Suprapubic skin (tissue), 4 donors: ENCODE data around the gene ARHGAP6. TPM values are rescaled to one million over a fixed set of nuclear protein-coding genes. Genes with fewer than 3 reads are reported as not detected.
"Not testable (repeated sequence)": the region's sequence is repeated elsewhere in the genome, so short reads cannot be mapped to it uniquely, and the experiment has no call there.

ENCODE experiments used
- DNase-seq, 2 donors: peaks; one replicate each; pipeline ENCODE4 v3.0.0-alpha.2; 2019; ENCODE audit warnings: low spot score in 2 of 2
- H3K27ac ChIP-seq: fragments of 200-600 bp; sonication (generic); one replicate; pipeline ENCODE4 v1.5.1; 2019
- H3K27me3 ChIP-seq: fragments of 200-600 bp; sonication (generic); one replicate; pipeline ENCODE4 v1.5.1; 2019
- H3K36me3 ChIP-seq: fragments of 200-600 bp; sonication (generic); one replicate; pipeline ENCODE4 v1.5.1; 2019
- H3K4me1 ChIP-seq: fragments of 200-600 bp; sonication (generic); one replicate; pipeline ENCODE4 v1.5.1; 2019
- H3K4me3 ChIP-seq: fragments of 200-600 bp; sonication (generic); one replicate; pipeline ENCODE4 v1.5.1; 2019; ENCODE audit warnings: mild to moderate bottlenecking
- H3K9me3 ChIP-seq: fragments of 200-600 bp; sonication (generic); one replicate; pipeline ENCODE4 v1.5.1; 2019
- CTCF ChIP-seq, 2 donors: fragments of 200-600 bp in 1 of 2; fragments of 450-650 bp in 1 of 2; sonication (generic) in 1 of 2; IDR thresholded peaks; one replicate each; pipeline ENCODE4 v1.5.1; 2016 to 2019; ENCODE audit warnings: antibody characterized with exemption in 2 of 2, mild to moderate bottlenecking in 1 of 2, moderate library complexity in 1 of 2
- EP300 ChIP-seq: sonication (generic); formaldehyde crosslinking; IDR thresholded peaks from one replicate; pipeline ENCODE4 v1.6.1; 2017; ENCODE audit warnings: antibody characterized with exemption
- POLR2A ChIP-seq, 2 donors: fragments of 450-650 bp; IDR thresholded peaks; one replicate each; pipeline ENCODE4 v1.6.1; 2017; ENCODE audit warnings: antibody characterized with exemption in 2 of 2, mild to moderate bottlenecking in 2 of 2, moderate library complexity in 2 of 2
- POLR2AphosphoS5 ChIP-seq, 3 donors: sonication (generic); formaldehyde crosslinking; IDR thresholded peaks; one replicate each; pipeline ENCODE4 v1.6.1; 2017; ENCODE audit warnings: antibody characterized with exemption in 3 of 3
- WGBS: methylation state at CpG from one replicate; pipeline ENCODE4 v1.1.5; 2018; 5-methylcytosine and 5-hydroxymethylcytosine counted together
- total RNA-seq, 4 donors: library from RNA; depleted of rRNA; stranded (reverse); fragments of >200 nt; gene quantifications; one replicate each; pipeline ENCODE4 v1.1.0, GENCODE V29; 2016

Gene ARHGAP6
- total RNA-seq, 4 donors from 2014 or later, result 1.6 to 6.7 (median 3.1) TPM

- 57% methylated on average over 3 of the region's 3 CpGs for WGBS
- Histone ChIP-seq H3K27ac (no peak overlapping the region), H3K27me3 (no peaks in the 10 kb centered on the region), H3K4me1 (no peaks in the 10 kb centered on the region), H3K36me3 (no peaks in the 10 kb centered on the region), H3K9me3 (no peaks in the 10 kb centered on the region), H3K4me3 (no peak overlapping the region)
- TF ChIP-seq POLR2AphosphoS5 (IDR thresholded peaks at IDR 0.05), result no peak
- TF ChIP-seq CTCF (IDR thresholded peaks at IDR 0.05), result no peak
- no peak for TF ChIP-seq POLR2A (IDR thresholded peaks at IDR 0.05)
- no peak for TF ChIP-seq EP300
- no peak for DNase-seq
Observed at GRCh38 chrX:11530621-11531020, 135.1 kb downstream of the ARHGAP6 start.

- Histone ChIP-seq H3K36me3 (no peaks in the 10 kb centered on the region), H3K27ac (no peak overlapping the region), H3K9me3 (no peaks in the 10 kb centered on the region), H3K27me3 (no peaks in the 10 kb centered on the region), H3K4me3 (no peak overlapping the region), H3K4me1 (no peaks in the 10 kb centered on the region)
- no peak for TF ChIP-seq POLR2AphosphoS5 (IDR thresholded peaks at IDR 0.05)
- no peak for TF ChIP-seq EP300
- no peak for TF ChIP-seq CTCF (IDR thresholded peaks at IDR 0.05)
- TF ChIP-seq POLR2A (IDR thresholded peaks at IDR 0.05), result no peak
- DNase-seq, result no peak
- WGBS, result 56% methylated on average over 2 of the region's 2 CpGs
Observed at GRCh38 chrX:11528623-11529022, 137.1 kb downstream of the ARHGAP6 start.

- Histone ChIP-seq H3K27me3 (no peaks in the 10 kb centered on the region), H3K27ac (no peak overlapping the region), H3K9me3 (no peaks in the 10 kb centered on the region), H3K36me3 (no peaks in the 10 kb centered on the region), H3K4me3 (no peak overlapping the region), H3K4me1 (no peaks in the 10 kb centered on the region)
- no peak for DNase-seq
- TF ChIP-seq CTCF (IDR thresholded peaks at IDR 0.05) (no peak), EP300 (no peak), POLR2AphosphoS5 (IDR thresholded peaks at IDR 0.05) (no peak), POLR2A (IDR thresholded peaks at IDR 0.05) (no peak)
- WGBS, result 91% methylated on average over 2 of the region's 2 CpGs
Observed at GRCh38 chrX:11525685-11526084, 140.0 kb downstream of the ARHGAP6 start.

- not testable (repeated sequence) for H3K36me3 ChIP-seq, DNase-seq
Observed at GRCh38 chrX:11519234-11519633, 146.5 kb downstream of the ARHGAP6 start.

GRCh38 chrX:11509786-11510185 is 155.9 kb downstream of the ARHGAP6 start:
- H3K4me1 ChIP-seq, result no peaks in the 10 kb centered on the region
- 77% methylated on average over 3 of the region's 3 CpGs for WGBS

More at GRCh38 chrX:11519234-11519633, 146.5 kb downstream of the ARHGAP6 start:
- not testable (repeated sequence) for H3K27ac ChIP-seq, H3K27me3 ChIP-seq, H3K4me3 ChIP-seq, H3K4me1 ChIP-seq, H3K9me3 ChIP-seq
- whole genome bisulfite sequencing, result 100% methylated on average over 1 of the region's 1 CpG

More at GRCh38 chrX:11509786-11510185, 155.9 kb downstream of the ARHGAP6 start:
- TF ChIP-seq CTCF (IDR thresholded peaks at IDR 0.05) (no peak), POLR2AphosphoS5 (IDR thresholded peaks at IDR 0.05) (no peak), POLR2A (IDR thresholded peaks at IDR 0.05) (no peak), EP300 (no peak)
- Histone ChIP-seq H3K27me3 (no peaks in the 10 kb centered on the region), H3K27ac (no peak overlapping the region), H3K4me3 (no peak overlapping the region), H3K9me3 (no peaks in the 10 kb centered on the region), H3K36me3 (no peaks in the 10 kb centered on the region)
- DNase-seq, result no peak
